Vagina (tissue), 2 donors: ENCODE measurements around the gene S100A2. TPM values are rescaled to one million over a fixed set of nuclear protein-coding genes. Genes with fewer than 3 reads are reported as not detected.

Experiments used
- DNase-seq, 2 donors: peaks; one replicate each; pipeline ENCODE4 v3.0.0-alpha.2; 2017; ENCODE audit errors: extremely low spot score in 2 of 2
- H3K27ac ChIP-seq: fragments of 200-600 bp; sonication (generic); one replicate; pipeline ENCODE4 v1.5.1; 2019
- H3K27me3 ChIP-seq: fragments of 200-600 bp; sonication (generic); one replicate; pipeline ENCODE4 v1.5.1; 2019
- H3K36me3 ChIP-seq, 2 donors: fragments of 200-600 bp; sonication (generic); one replicate each; pipeline ENCODE4 v1.5.1; 2017 to 2019
- H3K4me1 ChIP-seq: fragments of 200-600 bp; sonication (generic); one replicate; pipeline ENCODE4 v1.5.1; 2019
- H3K4me3 ChIP-seq, 2 donors: fragments of 200-600 bp; sonication (generic); 1 replicate in 1 of 2; 2 replicates in 1 of 2; pipeline ENCODE4 v1.5.1; 2016 to 2019
- H3K9me3 ChIP-seq: fragments of 200-600 bp; sonication (generic); one replicate; pipeline ENCODE4 v1.5.1; 2019
- POLR2A ChIP-seq, 2 donors: fragments of 450-650 bp; IDR thresholded peaks; one replicate each; pipeline ENCODE4 v1.6.1; 2017; ENCODE audit warnings: antibody characterized with exemption in 2 of 2, mild to moderate bottlenecking in 2 of 2, moderate library complexity in 2 of 2
- POLR2AphosphoS5 ChIP-seq, 2 donors: sonication (generic); formaldehyde crosslinking; IDR thresholded peaks; one replicate each; pipeline ENCODE4 v1.9.0; 2017; ENCODE audit warnings: antibody characterized with exemption in 2 of 2, mild to moderate bottlenecking in 2 of 2, low read depth in 1 of 2; ENCODE audit not compliant: insufficient read depth in 1 of 2
- intact Hi-C: fragments of 100-400 bp; cut with DNase I; formaldehyde crosslinking; loops from one replicate; pipeline ENCODE4 v1.15.1; 2023
- total RNA-seq: library from RNA; depleted of rRNA; stranded (reverse); fragments of >200 nt; gene quantifications from one replicate; pipeline ENCODE4 v1.2.3, GENCODE V29; 2016
- TF ChIP-seq, protein P1 (sequence below), 3 experiments: fragments of 450-650 bp in 2 of 3; fragments of 200-600 bp in 1 of 3; sonication (generic) in 1 of 3; IDR thresholded peaks; one replicate each; pipeline ENCODE4 v1.5.1; 2017 to 2019; ENCODE audit warnings: antibody characterized with exemption in 3 of 3, mild to moderate bottlenecking in 2 of 3, moderate library complexity in 2 of 3

The S100A2 gene
- total RNA-seq: 470 TPM

DNA sequence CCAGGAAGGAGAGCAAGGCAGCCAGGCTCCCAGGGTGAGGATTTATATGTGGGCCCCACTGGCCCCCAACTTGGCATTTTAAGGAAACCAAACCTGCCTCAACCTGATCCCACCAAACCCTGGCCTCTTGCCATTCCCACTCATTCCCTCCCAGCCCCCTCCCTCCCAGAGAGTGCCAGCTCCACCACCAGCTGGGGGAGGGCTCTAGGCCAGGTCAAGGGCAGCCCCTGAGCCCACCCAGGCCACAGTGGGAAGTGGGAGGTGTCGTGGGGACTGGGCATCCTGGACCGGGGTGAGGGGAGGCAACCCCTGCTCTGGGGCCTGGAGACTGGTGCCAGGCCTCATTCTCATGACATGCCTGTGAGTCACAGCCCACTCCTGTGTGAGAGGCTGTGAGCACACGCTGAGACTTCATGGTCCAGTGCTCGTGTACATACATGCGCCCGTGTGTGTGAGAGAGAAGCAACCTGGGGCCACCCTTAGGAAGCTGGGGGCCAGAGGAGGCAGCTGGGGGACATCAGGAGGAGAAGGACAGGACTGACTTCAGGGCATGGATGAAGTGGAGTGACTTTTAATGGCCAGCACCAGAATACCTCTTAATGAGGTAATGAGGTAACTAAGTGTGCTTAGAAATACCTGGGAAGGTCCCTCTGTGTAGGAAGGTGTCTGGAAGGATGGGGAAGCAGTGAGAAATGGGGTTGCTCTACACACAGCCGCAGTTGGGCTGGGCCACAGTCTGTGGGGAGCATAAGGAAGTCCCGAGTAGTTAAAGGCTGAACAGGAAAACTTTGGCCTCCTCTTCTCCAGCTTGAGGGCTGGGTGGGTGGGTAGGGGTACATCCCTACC lies at the start of gene S100A2:
S100A2 (minus strand) TSS at position 316 of the 846 bp plus-strand sequence. CDS start 1,967 bp downstream, outside the sequence.
- Histone ChIP-seq H3K27ac (peak within 1 kb of the TSS; percentile 98), H3K9me3 (no peaks in the 10 kb centered on the region), H3K4me3 (peak within 1 kb of the TSS; percentile 9 to 36), H3K4me1 (peaks cover 34% of the 10 kb centered on the region), H3K27me3 (no peaks in the 10 kb centered on the region), H3K36me3 (no peaks in the 10 kb centered on the region)
- TF ChIP-seq, protein P1, sequence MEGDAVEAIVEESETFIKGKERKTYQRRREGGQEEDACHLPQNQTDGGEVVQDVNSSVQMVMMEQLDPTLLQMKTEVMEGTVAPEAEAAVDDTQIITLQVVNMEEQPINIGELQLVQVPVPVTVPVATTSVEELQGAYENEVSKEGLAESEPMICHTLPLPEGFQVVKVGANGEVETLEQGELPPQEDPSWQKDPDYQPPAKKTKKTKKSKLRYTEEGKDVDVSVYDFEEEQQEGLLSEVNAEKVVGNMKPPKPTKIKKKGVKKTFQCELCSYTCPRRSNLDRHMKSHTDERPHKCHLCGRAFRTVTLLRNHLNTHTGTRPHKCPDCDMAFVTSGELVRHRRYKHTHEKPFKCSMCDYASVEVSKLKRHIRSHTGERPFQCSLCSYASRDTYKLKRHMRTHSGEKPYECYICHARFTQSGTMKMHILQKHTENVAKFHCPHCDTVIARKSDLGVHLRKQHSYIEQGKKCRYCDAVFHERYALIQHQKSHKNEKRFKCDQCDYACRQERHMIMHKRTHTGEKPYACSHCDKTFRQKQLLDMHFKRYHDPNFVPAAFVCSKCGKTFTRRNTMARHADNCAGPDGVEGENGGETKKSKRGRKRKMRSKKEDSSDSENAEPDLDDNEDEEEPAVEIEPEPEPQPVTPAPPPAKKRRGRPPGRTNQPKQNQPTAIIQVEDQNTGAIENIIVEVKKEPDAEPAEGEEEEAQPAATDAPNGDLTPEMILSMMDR (IDR thresholded peaks at IDR 0.05): no peak
- no peak for TF ChIP-seq POLR2A (IDR thresholded peaks at IDR 0.05)
- TF ChIP-seq POLR2AphosphoS5 (IDR thresholded peaks at IDR 0.05; ENCODE audit: insufficient read depth in 1 of 2, low read depth in 1 of 2): peak; percentile 29 to 77
- intact Hi-C loops: loop anchor here (5.0 kb wide), 1 partner anchor 53 kb away; no protein-coding TSS in a partner anchor
- peak in 1 of 2 donors; percentile 92 for DNase-seq

DNA sequence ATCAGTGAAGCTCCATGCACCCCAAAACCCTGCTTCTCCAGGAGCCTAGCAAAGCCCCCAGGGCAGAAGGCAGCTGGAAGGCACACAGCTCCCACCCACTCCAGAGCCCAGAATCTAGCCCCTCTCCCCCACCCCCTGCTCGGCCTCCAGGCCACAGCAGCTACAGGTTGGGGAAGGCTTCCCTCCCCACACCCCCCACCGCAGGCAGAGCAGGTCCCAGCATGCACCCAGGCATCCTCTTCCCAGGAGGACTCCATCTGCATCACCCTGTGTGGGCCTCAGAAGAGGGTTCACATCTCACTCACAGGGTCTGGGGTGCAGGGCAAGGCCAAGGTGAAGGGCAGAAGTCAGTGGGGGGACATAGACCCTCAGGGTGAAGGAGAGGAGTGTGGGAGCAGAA lies 49.8 kb upstream of the S100A2 start:
- TF ChIP-seq POLR2AphosphoS5 (IDR thresholded peaks at IDR 0.05; ENCODE audit: insufficient read depth in 1 of 2, low read depth in 1 of 2) (no peak), POLR2A (IDR thresholded peaks at IDR 0.05) (no peak)
- TF ChIP-seq, protein P1 (IDR thresholded peaks at IDR 0.05): no peak
- Histone ChIP-seq H3K27me3 (no peaks in the 10 kb centered on the region), H3K4me1 (peaks cover 58% of the 10 kb centered on the region), H3K36me3 (no peaks in the 10 kb centered on the region), H3K9me3 (no peaks in the 10 kb centered on the region), H3K4me3 (peak overlapping the region in 1 of 2 donors; percentile 40), H3K27ac (peak overlapping the region; percentile 96)
- DNase-seq: no peak
- intact Hi-C loops: no loop called here

- Histone ChIP-seq H3K27me3 (no peaks in the 10 kb centered on the region), H3K36me3 (no peaks in the 10 kb centered on the region), H3K4me3 (peak overlapping the region in 1 of 2 donors; percentile 40), H3K4me1 (peaks cover 63% of the 10 kb centered on the region), H3K9me3 (no peaks in the 10 kb centered on the region), H3K27ac (peak overlapping the region; percentile 96)
- TF ChIP-seq POLR2A (IDR thresholded peaks at IDR 0.05): no peak
- TF ChIP-seq, protein P1 (IDR thresholded peaks at IDR 0.05): no peak
- TF ChIP-seq POLR2AphosphoS5 (IDR thresholded peaks at IDR 0.05; ENCODE audit: insufficient read depth in 1 of 2, low read depth in 1 of 2): no peak
- intact Hi-C loops: loop anchor here (5.0 kb wide), 1 partner anchor 103 kb away; no protein-coding TSS in a partner anchor
- DNase-seq: no peak
Measured at GRCh38 chr1:153614906-153615305, 49.3 kb upstream of the S100A2 start.

DNA sequence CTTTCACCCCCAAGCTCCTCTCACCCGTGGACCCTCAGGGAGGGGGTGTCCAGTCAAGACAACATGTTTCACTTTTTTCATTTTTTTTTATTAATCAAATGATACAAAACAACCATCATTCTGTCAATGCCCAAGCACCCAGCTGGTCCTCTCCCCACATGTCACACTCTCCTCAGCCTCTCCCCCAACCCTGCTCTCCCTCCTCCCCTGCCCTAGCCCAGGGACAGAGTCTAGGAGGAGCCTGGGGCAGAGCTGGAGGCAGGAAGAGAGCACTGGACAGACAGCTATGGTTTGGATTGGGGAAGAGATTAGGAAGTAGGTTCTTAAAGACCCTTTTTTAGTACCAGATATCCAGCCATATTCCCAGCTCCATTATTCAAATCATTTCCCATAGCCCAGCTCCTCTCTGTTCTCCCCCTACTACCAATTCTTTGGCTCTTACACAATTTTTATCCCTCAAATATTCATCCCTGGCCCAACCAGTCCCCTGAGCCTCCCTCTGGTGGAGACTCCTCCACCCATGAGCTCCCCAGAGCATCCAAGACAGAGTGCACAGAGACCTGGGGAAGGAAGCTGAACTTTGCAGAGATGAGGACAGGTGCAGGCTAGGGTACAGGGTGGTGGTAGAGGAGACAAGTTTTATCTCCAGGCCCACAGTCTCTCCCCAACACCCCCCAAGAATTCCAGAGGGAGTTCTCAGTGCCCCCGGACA lies 48.7 kb upstream of the S100A2 start:
- TF ChIP-seq POLR2A (IDR thresholded peaks at IDR 0.05): no peak
- intact Hi-C loops: loop anchor here (5.0 kb wide), 1 partner anchor 102 kb away; no protein-coding TSS in a partner anchor
- Histone ChIP-seq H3K9me3 (no peaks in the 10 kb centered on the region), H3K27ac (peak overlapping the region; percentile 96), H3K4me1 (peaks cover 69% of the 10 kb centered on the region), H3K36me3 (no peaks in the 10 kb centered on the region), H3K4me3 (peak overlapping the region in 1 of 2 donors; percentile 40), H3K27me3 (no peaks in the 10 kb centered on the region)
- DNase-seq: no peak

DNA sequence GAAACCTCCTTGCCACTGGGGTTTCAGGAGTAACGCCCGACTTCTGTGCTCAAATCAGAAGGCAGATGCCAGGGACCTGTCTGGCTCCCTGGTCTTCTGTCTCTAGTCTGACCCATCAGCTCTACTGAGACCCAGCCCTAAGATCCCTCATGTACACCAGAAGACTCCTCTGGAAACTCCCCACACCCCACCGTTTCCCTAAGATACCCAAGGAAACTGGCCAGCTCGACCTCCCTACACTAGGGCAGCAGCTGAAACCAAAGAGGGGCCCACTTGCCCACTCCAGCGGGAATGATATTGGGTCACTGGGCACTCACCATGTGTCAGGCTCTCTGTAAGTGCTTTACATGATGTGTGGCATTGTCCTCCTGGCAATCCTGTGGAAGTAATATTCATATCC lies 47.8 kb upstream of the S100A2 start:
- H3K36me3 ChIP-seq: no peaks in the 10 kb centered on the region
- H3K4me3 ChIP-seq: peak overlapping the region; percentile 52 to 68
- H3K27ac ChIP-seq: peak overlapping the region; percentile 96
- peaks cover 77% of the 10 kb centered on the region for H3K4me1 ChIP-seq
- H3K27me3 ChIP-seq: no peaks in the 10 kb centered on the region
- DNase-seq: no peak
- TF ChIP-seq POLR2A (IDR thresholded peaks at IDR 0.05) (no peak), POLR2AphosphoS5 (IDR thresholded peaks at IDR 0.05; ENCODE audit: insufficient read depth in 1 of 2, low read depth in 1 of 2) (no peak)
- TF ChIP-seq, protein P1 (IDR thresholded peaks at IDR 0.05): no peak
- no peaks in the 10 kb centered on the region for H3K9me3 ChIP-seq
- intact Hi-C loops: loop anchor here (5.0 kb wide), 1 partner anchor 101 kb away; no protein-coding TSS in a partner anchor
